ENCODE data around the gene ZNF280B.
"Not testable (repeated sequence)": the region's sequence is repeated elsewhere in the genome, so short reads cannot be mapped to it uniquely, and the experiment has no call there.

ZNF280B gene

DNA sequence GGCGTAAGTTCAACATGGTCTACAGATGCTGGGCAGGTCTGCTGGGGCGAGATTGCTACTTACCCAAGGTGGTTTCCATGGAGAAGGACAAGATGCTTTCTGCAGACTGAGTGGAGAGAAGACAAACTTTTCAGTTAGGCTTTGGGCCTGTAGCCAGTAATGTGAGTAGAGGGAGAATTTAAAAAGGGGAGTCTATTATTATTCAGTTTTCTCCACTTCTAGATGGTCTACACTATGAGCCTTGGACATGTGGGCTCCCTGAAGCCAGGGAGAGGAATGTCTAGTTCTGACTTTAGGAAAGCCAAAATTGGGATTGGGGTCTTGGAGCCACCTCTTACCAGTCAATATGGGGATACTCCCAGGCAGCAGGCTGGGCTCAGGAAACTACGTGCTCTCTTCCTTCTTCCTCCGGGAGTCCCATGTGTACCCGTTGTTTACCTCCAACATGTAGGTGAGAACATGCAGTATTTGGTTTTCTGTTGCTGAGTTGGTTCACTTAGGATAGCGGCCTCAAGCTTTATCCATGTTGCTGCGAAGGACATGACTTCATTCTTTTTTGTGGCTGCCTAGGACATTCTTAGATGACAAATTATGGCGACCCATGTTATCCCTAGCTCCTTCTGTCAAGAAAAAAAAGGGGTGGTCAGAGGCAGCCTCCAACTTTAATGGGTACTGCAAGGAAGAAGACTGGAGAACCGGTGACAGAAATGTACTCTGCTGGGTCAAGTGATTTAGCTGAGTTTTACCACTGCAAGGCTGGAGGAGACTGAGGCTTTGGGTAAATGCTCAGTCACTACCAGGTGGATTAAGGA lies 26.3 kb upstream of the ZNF280B start:
- no peak for DNase-seq

DNA sequence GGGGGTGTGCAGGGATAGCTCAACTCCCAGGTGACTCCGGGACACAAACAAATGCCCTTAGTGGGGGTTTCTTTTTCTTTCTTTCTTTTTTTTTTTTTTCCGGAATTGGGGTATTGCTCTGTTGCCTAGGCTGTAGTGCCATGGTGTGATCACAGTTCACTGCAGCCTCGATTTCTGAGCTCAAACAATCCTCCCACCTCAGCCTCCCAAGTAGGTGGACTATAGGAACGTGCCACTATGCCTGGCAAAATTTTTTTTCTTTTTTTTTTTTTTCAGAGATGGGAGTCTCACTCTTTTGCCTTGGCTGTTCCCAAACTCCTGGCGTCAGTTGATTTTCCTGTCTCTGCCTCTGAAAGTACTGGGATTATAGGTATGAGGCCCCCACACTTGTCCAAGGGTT lies 25.3 kb upstream of the ZNF280B start:
- DNase-seq, result no peak

DNA sequence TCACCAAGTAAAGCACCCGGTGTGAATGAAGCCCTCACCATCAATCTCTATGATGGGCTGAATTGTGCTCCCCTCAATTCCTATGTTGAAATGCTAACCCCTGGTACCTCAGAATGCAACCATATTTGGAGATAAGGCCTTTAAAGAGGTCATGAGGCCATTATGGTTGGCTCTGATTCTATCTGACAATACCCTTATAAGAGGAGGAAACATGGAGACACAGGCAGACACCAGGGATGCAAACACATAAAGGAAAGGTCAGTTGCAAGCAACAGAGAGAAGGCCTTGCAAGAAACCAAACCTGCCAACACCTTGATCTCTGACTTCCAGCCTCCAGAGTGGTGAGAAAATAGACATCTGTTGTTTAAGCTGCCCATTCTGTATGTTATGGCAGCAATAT lies 24.9 kb upstream of the ZNF280B start:
- no peak for DNase-seq

DNA sequence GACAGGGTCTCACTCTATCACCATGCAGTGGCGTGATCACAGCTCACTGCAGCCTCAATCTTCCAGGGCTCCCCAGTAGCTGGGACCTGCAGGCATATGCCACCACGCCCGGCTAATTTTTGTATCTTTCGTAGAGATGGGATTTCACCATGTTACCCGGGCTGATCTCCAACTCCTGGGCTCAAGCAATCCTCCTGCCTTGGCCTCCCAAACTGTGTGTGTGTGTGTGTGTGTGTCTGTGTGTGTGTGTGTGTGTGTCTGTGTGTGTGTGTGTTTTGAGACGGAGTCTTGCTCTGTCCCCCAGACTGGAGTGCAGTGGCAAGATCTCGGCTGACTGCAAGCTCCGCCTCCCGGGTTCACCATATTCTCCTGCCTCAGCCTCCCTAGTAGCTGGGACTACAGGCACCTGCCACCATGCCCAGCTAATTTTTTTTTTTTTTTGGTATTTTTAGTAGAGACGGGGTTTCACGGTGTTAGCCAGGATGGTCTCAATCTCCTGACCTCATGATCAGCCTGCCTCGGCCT lies 24.1 kb upstream of the ZNF280B start:
- not testable (repeated sequence) for DNase-seq

DNA sequence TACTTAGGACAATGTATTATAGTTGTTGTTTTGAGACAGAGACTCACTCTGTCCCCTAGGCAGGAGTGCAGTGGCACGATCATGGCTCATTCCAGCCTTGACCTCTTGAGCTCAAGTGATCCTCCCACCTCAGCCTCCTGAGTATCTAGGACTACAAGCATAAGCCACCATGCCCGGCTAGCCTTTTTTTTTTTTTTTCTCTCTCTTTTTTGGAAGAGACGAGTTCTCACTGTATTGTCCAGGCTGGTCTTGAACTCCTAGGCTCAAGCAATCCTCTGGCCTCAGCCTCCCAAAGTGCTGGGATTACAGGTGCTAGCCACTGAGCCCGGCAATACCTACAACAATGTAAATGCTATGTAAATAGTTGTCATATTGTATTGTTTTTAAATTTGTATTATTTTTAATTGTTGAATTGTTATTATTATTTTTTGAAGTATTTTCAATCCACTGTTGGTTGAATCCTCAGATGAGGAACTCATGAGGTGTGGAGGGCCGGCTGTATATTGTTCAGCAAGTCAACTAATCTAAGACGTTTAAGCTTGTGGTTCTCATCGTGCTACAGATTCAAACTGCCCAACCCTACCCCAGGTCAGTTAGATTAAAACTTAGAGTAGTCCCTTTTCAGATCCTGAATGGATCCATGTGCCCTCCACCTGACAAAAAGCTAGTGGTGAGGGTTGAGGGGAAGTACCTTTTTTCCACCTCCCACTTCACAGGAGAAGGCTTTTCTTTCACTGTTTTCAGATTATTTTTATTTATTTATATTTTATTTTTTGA lies 23.4 kb upstream of the ZNF280B start:
- no peak for DNase-seq

DNA sequence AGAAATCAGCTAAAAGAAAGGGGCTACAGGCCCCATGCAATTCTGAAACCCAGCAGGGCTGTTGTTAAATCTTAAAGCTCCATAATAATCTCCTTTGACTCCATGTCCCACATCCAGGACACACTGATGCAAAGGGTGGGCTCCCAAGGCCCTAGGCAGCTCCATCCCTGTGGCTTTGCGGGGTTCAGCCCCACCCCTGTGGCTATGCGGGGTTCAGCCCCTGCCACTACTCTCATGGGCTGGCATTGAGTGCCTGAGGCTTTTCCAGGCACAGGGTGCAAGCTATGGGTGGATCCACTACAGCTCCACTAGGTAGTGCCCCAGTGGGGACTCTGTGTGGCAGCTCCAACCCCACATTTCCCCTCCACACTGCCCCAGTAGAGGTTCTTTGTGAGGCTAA lies 20.2 kb upstream of the ZNF280B start:
- no peak for DNase-seq

DNA sequence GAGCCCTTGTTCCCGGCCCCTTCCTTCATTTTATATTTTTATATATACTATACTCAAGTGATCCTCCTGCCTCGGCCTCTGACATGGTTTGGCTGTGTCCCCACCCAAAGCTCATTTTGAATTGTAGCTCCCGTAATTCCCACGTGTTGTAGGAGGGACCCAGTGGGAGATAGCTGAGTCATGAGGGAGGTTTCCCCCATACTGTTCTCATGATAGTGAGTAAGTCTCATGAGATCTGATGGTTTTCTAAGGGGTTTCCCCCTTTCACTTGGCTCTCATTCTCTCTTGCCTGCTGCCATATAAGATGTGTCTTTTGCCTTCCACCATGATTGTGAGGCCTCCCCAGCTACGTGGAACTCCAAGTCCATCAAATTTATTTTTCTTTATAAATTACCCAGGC lies 18.8 kb upstream of the ZNF280B start:
- DNase-seq, result no peak

DNA sequence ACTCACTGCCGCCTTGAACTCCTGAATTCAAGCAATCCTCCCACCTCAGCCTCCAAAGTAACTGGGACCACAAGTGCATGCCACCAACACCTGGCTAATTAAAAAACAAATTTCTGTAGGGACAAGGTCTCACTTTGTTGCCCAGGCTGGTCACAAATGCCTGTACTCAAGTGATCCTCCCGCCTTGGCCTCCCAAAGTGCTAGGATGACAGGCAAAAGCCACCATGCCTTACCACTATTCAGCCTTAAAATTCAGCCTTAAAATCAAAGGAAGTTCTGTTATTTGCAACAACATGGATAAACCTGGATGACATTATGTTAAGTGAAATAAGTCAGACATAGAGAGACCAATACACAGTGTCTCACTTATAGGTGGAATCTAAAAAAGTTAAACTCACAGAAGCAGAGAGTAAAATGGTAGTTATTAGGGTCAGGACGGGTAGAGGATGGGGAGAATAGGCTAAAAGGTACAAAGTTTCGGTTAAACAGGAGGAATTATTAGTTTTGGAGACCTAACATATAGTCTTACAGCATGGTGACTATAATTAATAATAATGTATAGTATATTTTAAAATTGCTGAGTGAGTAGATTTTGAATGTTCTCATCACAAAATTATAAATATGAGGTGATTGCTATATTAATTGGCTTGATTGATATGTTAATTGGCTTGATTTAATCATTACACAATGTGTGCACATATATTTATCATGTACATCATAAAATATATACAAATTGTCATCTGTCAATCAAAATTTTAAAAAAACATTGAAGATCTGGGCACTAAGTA lies 17.8 kb upstream of the ZNF280B start:
- DNase-seq, result no peak

DNA sequence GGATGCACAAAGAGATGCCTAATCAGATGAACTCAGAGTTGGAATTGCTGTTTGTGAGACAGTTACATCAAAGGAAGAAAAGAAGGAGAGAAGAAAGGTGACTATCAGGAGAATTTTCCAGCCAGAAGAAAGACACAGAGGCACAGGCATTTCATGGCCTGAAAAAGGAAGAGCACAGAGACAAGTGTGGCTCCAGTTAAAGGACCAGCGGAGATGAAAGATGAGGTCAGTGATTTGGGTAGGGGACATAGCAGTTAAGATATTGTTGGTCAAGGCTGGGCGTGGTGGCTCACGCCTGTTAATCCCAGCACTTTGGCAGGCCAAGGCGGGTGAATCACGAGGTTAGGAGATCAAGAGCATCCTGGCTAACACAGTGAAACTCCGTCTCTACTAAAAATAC lies 15.0 kb upstream of the ZNF280B start:
- no peak for DNase-seq

DNA sequence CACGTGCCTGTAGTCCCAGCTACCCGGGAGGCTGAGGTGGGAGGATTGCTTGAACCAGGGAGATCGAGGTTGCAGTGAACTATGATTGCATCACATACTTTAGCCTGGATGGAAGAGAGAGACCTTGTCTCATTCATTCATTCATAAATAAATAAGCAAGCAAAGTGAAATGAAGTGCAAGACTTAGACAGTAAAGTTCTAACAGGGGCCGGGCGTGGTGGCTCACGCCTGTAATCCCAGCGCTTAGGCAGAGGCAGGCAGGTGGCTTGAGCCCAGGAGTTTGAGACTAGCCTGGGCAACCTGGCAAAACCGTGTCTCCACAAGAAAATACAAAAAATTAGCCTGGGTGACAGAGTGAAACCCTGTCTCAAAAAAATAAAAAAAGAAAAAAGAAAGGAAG lies 13.1 kb upstream of the ZNF280B start:
- no peak for DNase-seq

DNA sequence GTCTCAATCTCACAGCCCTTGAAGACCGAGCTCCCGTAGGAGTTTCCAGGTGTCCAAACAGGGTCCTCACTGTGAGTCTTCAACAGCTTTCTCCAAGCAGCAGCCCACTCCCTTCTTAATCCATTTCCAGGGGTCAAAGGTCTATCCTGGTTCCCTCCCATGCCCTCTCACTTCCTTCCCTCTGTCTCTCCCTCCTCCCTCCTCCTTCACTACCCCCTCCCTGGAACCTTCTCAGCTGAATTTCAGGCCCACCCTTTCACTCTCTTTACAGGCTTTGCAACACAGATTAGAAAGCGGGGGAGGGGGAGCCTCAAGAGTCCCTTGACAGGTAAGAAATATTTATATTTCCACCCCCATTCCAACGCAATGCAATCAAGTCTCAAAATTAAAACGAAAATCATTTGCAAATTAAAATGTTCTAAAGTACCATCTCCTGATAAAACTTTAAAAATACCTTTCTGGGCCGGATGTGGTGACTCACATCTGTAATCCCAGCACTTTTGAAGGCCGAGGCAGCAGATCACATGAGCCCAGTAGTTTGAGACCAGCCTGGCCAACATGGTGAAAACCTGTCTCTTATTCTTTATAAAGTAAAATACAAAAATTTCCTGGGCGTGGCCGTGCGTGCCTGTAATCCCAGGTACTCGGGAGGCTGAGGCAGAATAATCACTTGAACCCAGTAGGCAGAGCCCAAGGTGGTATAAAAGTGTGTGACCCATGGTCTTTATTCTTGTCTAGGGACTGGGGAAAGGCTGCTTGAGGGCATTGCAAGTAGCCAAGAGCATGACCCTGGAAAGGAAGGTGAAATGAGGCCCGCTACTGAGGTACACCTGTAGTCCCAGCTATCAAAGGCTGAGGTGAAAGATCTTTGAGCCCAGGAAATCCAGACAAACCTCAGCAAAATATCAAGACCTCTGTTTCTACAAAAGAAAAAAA lies 12.4 kb upstream of the ZNF280B start:
- no peak for DNase-seq

DNA sequence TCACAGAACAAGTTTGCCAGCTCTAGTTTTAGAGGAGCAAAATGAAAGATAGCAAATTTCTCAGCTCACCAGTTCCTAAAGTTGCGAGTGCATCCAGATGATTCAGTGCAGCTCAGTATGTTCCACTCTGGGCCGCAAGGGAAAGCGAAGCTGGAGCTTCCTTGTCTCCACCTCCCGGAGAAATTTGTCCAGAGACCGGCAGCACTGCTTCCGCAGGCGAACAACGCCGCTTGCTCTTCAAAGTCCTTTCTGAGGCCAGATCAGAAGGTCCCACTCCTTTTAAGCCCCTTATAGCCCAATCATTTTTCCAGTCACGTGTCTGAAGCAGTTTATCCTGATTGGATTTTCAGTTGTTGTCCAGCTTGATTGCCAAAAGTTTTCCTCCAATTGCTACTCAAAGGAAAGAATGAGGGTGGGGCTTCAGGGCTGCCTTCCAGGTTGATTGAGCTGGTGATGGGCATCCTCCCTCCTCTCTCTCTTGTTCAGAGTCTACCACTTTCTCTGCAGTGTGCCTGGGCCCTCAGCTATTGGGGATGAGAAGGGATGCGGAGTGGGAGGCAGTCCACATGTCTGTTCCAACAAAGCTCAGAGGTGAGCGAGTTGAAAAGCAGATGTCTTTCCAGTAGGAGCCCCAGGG lies 11.6 kb upstream of the ZNF280B start, which contains the start of gene ZNF280A:
TSS of gene ZNF280A (minus strand) at position 251 of the 637 bp plus-strand sequence. CDS start 4,640 bp downstream, outside the sequence.
- DNase-seq, result no peak

DNA sequence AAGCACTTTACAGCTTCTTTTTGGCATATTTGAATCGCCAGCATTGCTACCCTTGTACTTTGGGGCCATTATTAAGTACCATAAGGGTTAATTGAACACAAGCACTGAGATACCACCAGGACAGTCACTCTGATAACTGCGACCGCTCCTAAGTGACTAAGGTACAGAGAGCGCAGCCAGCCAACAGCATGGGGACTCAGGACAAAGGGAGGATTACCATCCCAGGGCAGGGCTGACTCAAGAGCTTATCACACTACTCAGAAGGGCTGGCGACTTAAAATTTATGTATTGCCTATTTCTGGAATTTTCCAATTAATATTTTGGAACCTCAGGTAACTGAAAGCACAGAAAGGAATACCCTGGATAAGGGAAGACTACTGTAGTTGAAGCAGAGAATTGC lies 11.0 kb upstream of the ZNF280B start:
- DNase-seq, result no peak

DNA sequence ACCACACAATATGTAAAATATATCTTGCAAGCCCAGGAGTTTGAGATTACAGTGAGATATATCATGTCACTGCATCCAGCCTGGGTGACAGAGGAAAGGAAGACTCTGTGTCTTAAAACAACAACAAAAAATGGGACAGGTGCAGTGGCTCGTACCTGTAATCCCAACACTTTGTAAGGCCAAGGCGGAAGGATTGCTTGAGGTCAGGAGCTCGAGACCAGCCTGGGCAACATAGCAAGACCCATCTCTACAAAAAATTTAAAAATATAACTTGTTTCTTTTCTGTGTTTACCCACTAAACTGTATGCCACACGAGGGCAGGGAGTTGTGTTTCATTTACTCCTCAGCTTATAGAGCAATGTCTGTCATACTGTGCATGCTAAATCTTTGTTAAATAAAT lies 8.4 kb upstream of the ZNF280B start:
- DNase-seq, result no peak

DNA sequence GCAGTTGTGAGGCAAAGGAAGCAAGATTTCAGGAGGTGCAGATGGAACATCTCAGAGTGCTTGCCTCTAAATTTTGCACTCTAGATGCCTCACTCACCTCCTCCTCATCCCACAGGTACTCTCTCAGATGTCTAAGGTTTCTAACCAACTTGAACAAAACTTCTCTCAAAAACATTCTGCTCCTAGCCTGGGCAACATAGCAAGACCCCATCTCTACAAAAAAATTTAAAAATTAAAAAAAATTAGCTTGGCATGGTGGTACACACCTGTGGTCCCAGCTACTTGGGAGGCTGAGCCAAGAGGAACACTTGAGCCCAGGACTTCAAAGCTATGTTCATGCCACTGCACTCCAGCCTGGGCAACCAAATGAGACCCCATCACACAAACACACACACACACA lies 7.3 kb upstream of the ZNF280B start:
- no peak for DNase-seq

DNA sequence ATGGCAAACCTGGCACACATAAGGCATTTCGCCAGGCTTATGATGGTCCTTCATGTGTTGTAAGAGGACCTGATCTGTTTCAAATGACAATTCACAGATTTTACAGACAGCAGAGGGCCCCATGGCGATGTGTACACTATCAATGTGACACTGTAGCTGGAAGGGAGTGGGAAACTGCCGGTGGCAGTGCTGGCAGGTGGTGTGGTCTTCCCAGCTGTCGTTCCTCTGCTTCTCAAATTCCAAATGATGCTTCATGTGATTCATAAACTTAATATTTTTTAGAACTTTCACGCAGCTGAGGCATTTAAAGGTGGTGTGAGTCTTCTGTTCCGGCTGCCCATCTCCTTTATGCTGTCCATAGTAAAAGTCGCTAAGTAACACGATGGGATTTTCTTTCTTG lies 5.9 kb upstream of the ZNF280B start:
- DNase-seq, result not testable (repeated sequence)

DNA sequence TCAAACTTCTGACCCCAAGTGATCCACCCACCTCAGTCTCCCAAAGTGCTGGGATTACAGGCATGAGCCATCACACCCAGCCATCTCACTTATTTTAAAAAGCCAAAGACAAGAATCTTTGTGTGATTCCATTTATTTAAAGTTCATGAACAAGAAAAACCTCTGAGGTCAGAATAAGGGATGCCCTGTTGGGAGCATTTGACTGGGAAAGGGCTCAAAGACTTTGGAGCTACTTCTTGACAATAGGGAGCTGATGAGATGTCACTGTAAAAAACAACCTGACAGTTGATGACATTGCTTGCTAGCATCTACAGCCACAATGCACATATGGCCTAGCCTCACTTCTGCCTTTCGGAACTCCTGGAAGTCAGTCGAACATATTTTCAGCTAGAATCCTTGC lies 5.1 kb upstream of the ZNF280B start:
- DNase-seq, result no peak

DNA sequence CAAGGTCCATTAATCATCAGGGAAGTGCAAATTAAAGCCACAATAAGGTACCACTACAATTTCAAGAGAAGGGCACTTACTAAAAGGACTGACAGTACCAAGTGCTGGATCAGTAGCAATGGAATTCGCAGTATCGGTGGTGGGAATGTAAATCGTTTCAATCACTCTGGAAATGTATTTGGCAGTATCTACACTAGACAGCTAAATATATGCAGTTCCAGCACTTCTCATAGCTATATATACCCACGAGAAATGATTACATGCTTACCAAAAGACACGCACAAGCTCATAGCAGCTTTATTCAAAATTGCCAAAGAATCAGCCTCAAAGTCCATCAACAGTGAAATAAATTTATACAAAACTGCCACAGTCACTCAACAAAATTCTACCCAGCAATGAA lies 4.4 kb upstream of the ZNF280B start:
- no peak for DNase-seq

DNA sequence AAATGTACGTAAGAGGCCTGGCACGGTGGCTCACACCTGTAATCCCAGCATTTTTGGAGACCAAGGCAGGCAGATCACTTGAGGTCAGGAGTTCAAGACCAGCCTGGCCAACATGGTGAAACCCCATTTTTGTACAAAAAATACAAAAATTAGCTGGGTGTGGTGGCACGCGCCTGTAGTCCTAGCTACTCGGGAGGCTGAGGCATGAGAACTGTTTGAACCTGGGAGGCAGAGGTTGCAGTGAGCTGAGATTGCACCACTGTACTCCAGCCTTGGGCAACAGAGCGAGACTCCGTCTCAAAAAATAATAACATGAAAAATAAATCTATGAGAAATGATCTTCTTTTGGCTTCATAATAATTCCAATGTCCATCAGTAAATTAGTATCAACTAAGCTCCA lies 2.3 kb upstream of the ZNF280B start:
- not testable (repeated sequence) for DNase-seq

DNA sequence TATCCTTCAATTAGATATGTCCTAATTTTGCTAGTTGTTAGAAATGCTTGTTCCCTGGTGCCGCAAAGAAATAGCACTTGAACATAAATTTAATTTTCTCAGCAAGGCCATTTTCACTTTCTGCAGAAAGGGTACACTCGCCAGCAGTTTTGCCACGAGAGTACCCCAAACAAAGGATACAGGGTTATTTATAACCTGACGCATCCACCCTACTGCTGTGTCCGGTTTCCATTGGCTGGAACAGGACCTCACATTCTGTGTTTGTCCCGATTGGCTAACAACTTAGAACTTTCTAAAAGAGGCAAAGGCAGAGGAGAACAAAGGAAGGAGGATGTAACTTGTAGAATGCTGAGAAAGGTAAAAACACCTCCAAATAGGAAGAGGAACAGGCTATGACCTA lies 1.4 kb upstream of the ZNF280B start:
- DNase-seq, result not testable (repeated sequence)

DNA sequence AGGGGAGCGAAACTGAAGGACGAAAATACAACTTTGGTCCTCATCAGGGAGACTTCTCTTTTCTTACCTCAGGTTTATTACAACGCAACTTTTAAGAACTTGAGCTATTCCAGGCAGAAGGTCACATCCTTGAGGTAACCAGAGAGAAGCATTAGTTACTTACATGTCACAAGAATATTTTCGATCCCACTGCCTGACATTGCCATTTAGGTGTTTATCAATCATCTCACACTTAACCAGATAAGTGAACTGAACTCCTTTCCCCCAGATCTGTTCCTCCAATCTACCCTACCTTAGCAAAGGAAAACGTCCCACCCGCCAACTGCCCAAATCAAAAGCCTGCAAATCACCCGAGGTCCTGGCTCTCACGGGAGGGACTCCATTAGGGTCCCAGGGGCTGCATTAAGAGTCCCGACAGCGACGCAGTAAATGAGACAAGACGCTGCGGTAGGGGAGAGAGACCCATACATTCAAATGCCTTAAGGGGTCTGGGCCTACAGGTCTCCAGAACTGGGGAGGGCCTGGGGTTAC lies 734 bp downstream of the ZNF280B start:
- DNase-seq, result no peak

All from activated CD4-positive, alpha-beta T cell treated with anti-CD3 and anti-CD28 coated beads, Interleukin-2, amount 50 U/mL, for 16 hours (primary cell).